ENCODE results near the gene GIMAP2.

DNA sequence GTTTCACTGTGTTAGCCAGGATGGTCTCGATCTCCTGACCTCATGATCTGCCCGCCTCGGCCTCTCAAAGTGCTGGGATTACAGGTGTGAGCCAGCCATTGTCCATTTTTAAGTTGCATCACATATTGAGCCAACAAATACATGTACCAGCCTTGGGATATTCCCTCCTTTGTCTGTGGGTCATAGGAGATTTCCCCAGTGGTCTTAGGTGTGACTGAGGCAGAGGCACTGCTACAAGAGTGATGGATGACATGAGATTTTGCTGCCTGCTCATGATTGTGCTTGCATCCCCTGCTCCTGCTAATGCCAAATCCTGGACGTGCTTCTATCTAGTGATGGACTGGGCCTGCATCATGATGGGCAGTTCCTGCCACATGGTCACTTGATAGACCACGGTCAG is 42.6 kb upstream of the GIMAP2 start:
- TF ChIP-seq, protein P1, sequence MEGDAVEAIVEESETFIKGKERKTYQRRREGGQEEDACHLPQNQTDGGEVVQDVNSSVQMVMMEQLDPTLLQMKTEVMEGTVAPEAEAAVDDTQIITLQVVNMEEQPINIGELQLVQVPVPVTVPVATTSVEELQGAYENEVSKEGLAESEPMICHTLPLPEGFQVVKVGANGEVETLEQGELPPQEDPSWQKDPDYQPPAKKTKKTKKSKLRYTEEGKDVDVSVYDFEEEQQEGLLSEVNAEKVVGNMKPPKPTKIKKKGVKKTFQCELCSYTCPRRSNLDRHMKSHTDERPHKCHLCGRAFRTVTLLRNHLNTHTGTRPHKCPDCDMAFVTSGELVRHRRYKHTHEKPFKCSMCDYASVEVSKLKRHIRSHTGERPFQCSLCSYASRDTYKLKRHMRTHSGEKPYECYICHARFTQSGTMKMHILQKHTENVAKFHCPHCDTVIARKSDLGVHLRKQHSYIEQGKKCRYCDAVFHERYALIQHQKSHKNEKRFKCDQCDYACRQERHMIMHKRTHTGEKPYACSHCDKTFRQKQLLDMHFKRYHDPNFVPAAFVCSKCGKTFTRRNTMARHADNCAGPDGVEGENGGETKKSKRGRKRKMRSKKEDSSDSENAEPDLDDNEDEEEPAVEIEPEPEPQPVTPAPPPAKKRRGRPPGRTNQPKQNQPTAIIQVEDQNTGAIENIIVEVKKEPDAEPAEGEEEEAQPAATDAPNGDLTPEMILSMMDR (optimal IDR thresholded peaks at IDR 0.05 in 1 of 3, IDR thresholded peaks at IDR 0.05 in 1 of 3, conservative IDR thresholded peaks at IDR 0.05 in 1 of 3; ENCODE audit: extremely low read depth in 1 of 3, insufficient read depth in 2 of 3, low read length in 3 of 3): no peak
- no peak for TF ChIP-seq EZH2 (IDR thresholded peaks at IDR 0.05; ENCODE audit: low read length)

All from keratinocyte (primary cell).